Measurements from ENCODE around the gene ITPR2. TPM values are rescaled to one million over a fixed set of nuclear protein-coding genes. Genes with fewer than 3 reads are reported as not detected.

ITPR2 gene
- total RNA-seq, 2 experiments from 2014 or later, result 28.8 to 29.9 TPM

DNA sequence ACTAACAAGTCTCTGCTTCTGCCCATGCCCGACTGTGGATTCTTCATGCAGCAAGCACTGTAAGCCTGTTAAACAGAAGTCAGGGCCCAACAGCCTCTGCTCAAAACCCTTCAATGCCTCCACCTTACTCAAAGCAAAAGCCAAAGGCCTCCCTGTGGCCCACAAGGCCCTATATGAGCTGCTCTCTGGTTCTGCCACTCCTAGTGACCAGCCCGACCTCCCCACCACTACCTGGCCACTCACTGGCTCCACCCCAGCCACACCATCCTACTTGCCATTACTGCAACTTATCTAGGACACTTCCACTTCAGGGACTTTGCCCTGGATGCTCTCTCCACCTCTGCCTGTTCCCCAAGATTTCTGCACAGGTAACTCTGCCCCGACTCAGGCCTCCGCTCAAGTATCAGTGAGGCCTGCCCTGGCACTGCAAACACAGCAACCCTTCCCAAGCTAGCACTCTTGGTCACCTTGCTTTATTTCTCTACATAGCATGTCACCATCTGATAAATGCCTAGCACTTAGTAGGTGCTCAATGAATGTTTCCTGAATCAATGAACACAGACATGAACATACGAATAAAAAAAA lies 88.9 kb downstream of the ITPR2 start:
- POLR2A ChIA-PET, result no interaction called here
- peaks cover 39% of the 10 kb centered on the region for H3K36me3 Mint-ChIP-seq (ENCODE audit: low read depth)
- H3K36me3 ChIP-seq (ENCODE audit: insufficient read depth, low read length), result no peaks in the 10 kb centered on the region
- intact Hi-C loops (cut with DNase I, micrococcal nuclease), result no loop called here
- peaks cover 4 to 9% of the 10 kb centered on the region in 2 experiments for H3K9me3 ChIP-seq (ENCODE audit: control insufficient read depth in 1 of 2, insufficient read depth in 1 of 2, low read length in 2 of 2)
- H3K9me3 Mint-ChIP-seq, result peaks cover 3% of the 10 kb centered on the region
- no peak overlapping the region for H3K4me3 Mint-ChIP-seq
- H3K4me3 ChIP-seq (ENCODE audit: low read length), result no peak overlapping the region
- no peak overlapping the region for H3K27ac ChIP-seq (ENCODE audit: low read depth in 1 of 2, low read length in 2 of 2)
- DNase-seq, result no peak
- H3K4me1 ChIP-seq (ENCODE audit: insufficient read depth, low read length), result no peaks in the 10 kb centered on the region
- no peak overlapping the region for H3K27ac Mint-ChIP-seq
- TF ChIP-seq, protein P1, sequence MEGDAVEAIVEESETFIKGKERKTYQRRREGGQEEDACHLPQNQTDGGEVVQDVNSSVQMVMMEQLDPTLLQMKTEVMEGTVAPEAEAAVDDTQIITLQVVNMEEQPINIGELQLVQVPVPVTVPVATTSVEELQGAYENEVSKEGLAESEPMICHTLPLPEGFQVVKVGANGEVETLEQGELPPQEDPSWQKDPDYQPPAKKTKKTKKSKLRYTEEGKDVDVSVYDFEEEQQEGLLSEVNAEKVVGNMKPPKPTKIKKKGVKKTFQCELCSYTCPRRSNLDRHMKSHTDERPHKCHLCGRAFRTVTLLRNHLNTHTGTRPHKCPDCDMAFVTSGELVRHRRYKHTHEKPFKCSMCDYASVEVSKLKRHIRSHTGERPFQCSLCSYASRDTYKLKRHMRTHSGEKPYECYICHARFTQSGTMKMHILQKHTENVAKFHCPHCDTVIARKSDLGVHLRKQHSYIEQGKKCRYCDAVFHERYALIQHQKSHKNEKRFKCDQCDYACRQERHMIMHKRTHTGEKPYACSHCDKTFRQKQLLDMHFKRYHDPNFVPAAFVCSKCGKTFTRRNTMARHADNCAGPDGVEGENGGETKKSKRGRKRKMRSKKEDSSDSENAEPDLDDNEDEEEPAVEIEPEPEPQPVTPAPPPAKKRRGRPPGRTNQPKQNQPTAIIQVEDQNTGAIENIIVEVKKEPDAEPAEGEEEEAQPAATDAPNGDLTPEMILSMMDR (IDR thresholded peaks at IDR 0.05), result no peak
- H3K27me3 ChIP-seq (ENCODE audit: control insufficient read depth in 1 of 2, insufficient read depth in 2 of 2, low read length in 2 of 2), result no peaks in the 10 kb centered on the region
- CTCF ChIA-PET, result no interaction called here
- peaks cover 41% of the 10 kb centered on the region for H3K4me1 Mint-ChIP-seq (ENCODE audit: low read depth)
- no peak for ATAC-seq (ENCODE audit: poor library complexity)
- no peaks in the 10 kb centered on the region for H3K27me3 Mint-ChIP-seq

DNA sequence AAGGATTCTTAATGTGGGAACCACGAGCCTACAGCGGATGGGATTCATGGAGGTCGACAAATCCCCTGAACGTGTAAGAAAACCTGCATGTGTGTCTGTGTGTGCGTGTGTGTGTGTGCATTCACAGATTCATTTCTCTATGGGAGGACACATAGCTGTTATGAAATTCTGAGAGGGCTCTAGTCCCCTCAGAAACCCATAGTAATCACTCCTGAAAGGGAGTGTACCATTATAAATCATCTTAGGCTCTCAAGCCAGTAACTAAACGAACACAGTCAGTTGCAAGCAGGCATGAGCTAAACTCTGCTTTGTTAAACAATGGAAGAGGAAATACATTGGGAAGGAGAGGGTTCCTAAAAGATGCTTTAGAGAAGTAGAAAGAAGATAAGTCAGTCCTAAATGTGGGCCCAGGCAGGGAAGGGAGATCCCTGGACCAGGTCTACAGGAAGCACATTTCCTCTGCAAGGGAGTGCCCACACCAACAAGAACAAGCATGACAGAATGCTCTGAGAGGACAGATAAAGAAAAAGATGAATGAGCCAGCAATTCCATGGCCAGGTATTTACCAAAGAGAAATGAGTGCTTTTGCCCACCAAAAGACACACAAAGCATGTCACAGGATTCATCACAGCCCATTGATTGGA lies 91.3 kb downstream of the ITPR2 start:
- peaks cover 22% of the 10 kb centered on the region for H3K4me1 Mint-ChIP-seq (ENCODE audit: low read depth)
- intact Hi-C loops (cut with DNase I, micrococcal nuclease), result no loop called here
- H3K9me3 Mint-ChIP-seq, result peaks cover 3% of the 10 kb centered on the region
- POLR2A ChIA-PET, result no interaction called here
- TF ChIP-seq, protein P1 (IDR thresholded peaks at IDR 0.05), result no peak
- DNase-seq (no peak), ATAC-seq (ENCODE audit: poor library complexity) (no peak)
- no peak overlapping the region for H3K4me3 ChIP-seq (ENCODE audit: low read length)
- no peaks in the 10 kb centered on the region for H3K36me3 ChIP-seq (ENCODE audit: insufficient read depth, low read length)
- H3K27ac ChIP-seq (ENCODE audit: low read depth in 1 of 2, low read length in 2 of 2), result no peak overlapping the region
- no peak overlapping the region for H3K27ac Mint-ChIP-seq
- peaks cover 50% of the 10 kb centered on the region for H3K36me3 Mint-ChIP-seq (ENCODE audit: low read depth)
- no peaks in the 10 kb centered on the region for H3K27me3 Mint-ChIP-seq
- H3K4me1 ChIP-seq (ENCODE audit: insufficient read depth, low read length), result no peaks in the 10 kb centered on the region
- CTCF ChIA-PET, result no interaction called here
- H3K9me3 ChIP-seq (ENCODE audit: control insufficient read depth in 1 of 2, insufficient read depth in 1 of 2, low read length in 2 of 2), result peaks cover 4 to 13% of the 10 kb centered on the region in 2 experiments
- H3K4me3 Mint-ChIP-seq, result no peak overlapping the region
- H3K27me3 ChIP-seq (ENCODE audit: control insufficient read depth in 1 of 2, insufficient read depth in 2 of 2, low read length in 2 of 2), result no peaks in the 10 kb centered on the region

DNA sequence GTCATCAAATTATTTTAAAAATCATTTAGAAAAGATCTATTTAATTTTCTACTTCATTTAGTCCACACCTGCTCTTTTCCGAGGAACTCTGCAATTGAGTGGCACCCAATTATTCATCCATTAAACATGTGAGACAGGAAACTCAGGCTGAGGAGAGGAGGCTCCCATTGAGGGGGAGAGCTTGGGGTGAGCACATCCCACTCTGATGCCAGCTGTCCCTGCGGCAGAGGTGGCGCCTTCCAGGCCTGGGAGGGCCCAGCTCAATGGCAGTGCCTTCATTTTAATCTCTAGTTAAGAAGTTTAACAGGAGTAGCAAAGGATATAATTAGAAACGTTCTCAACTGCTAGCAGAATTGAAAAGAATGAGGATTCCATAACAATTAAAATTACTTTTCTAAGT lies 92.0 kb downstream of the ITPR2 start:
- Histone ChIP-seq H3K4me3 (ENCODE audit: low read length) (no peak overlapping the region), H3K9me3 (ENCODE audit: control insufficient read depth in 1 of 2, insufficient read depth in 1 of 2, low read length in 2 of 2) (peaks cover 4 to 13% of the 10 kb centered on the region in 2 experiments), H3K27ac (ENCODE audit: low read depth in 1 of 2, low read length in 2 of 2) (no peak overlapping the region), H3K36me3 (ENCODE audit: insufficient read depth, low read length) (no peaks in the 10 kb centered on the region), H3K4me1 (ENCODE audit: insufficient read depth, low read length) (no peaks in the 10 kb centered on the region), H3K27me3 (ENCODE audit: control insufficient read depth in 1 of 2, insufficient read depth in 2 of 2, low read length in 2 of 2) (no peaks in the 10 kb centered on the region)
- Mint-ChIP-seq H3K4me1 (ENCODE audit: low read depth) (peaks cover 17% of the 10 kb centered on the region), H3K4me3 (no peak overlapping the region), H3K9me3 (peaks cover 3% of the 10 kb centered on the region), H3K27me3 (no peaks in the 10 kb centered on the region), H3K36me3 (ENCODE audit: low read depth) (peaks cover 50% of the 10 kb centered on the region), H3K27ac (no peak overlapping the region)
- ChIA-PET POLR2A (no interaction called here), CTCF (no interaction called here)
- intact Hi-C loops (cut with DNase I, micrococcal nuclease), result no loop called here
- DNase-seq (no peak), ATAC-seq (ENCODE audit: poor library complexity) (no peak)
- TF ChIP-seq, protein P1 (IDR thresholded peaks at IDR 0.05), result no peak
